SH-SY5Y (cell line): ENCODE results near the gene MRPL36.

Source experiments
- GATA2 ChIP-seq: IDR thresholded peaks from 2 replicates; pipeline ENCODE4 v1.6.1; 2011; ENCODE audit warnings: mild to moderate bottlenecking, low read depth, low read length
- GATA3 ChIP-seq: IDR thresholded peaks from 2 replicates; pipeline ENCODE4 v1.6.1; 2011; ENCODE audit warnings: low read depth, mild to moderate bottlenecking, low read length, moderate library complexity

DNA sequence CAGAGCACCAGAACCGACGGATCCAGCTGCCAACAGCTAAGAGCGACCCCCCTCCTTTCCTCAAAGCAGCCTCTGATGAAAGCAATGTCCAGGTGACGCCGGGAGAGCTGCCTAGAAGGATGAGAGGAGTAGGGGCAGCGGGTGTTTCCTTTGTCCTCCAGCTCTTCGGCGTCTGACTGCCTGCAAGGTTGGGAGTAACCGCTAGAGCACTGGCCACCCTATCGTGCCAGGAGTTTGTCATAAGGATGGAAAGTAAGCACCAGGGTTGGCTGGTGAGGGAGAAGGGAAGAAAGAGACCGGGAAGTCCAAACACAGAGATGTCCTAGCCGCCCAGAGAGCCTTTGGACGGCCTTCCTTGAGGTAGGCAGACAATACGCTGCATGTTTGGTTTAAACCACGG is 10.8 kb downstream of the MRPL36 start:
- TF ChIP-seq GATA2: no peak
- no peak for TF ChIP-seq GATA3
